Stimulated activated CD8-positive, alpha-beta memory T cell treated with anti-CD3 and anti-CD28 coated beads, Interleukin-7, amount 100 ng/mL, for 24 hours (primary cell): ENCODE results near the gene PRMT2.
"Not testable (repeated sequence)": the region's sequence is repeated elsewhere in the genome, so short reads cannot be mapped to it uniquely, and the experiment has no call there.

Experiments
- DNase-seq: peaks from one replicate; pipeline ENCODE4 v3.0.0-alpha.2; 2020; ENCODE audit warnings: low read depth

Gene PRMT2

GRCh38 chr21:46617267-46618051, 18.0 kb upstream of the PRMT2 start:
- DNase-seq: no peak

GRCh38 chr21:46618738-46619379, 16.6 kb upstream of the PRMT2 start:
- DNase-seq: no peak

GRCh38 chr21:46619846-46620245, 15.6 kb upstream of the PRMT2 start:
- no peak for DNase-seq

GRCh38 chr21:46620846-46621245, 14.6 kb upstream of the PRMT2 start:
- no peak for DNase-seq

GRCh38 chr21:46621457-46622182, 13.9 kb upstream of the PRMT2 start:
- no peak for DNase-seq

GRCh38 chr21:46622226-46622625, 13.2 kb upstream of the PRMT2 start:
- DNase-seq: no peak

GRCh38 chr21:46624050-46624449, 11.4 kb upstream of the PRMT2 start:
- no peak for DNase-seq

- DNase-seq: no peak
These were observed 9.7 kb upstream of the PRMT2 start for GRCh38 chr21:46625759-46626158.

GRCh38 chr21:46626536-46626935, 8.9 kb upstream of the PRMT2 start:
- no peak for DNase-seq

GRCh38 chr21:46626975-46627501, 8.4 kb upstream of the PRMT2 start:
- DNase-seq: no peak

- DNase-seq: no peak
These were observed 7.7 kb upstream of the PRMT2 start for GRCh38 chr21:46627726-46628125.

- DNase-seq: no peak
These were observed 6.6 kb upstream of the PRMT2 start for GRCh38 chr21:46628868-46629267.

- DNase-seq: not testable (repeated sequence)
These were observed 4.6 kb upstream of the PRMT2 start for GRCh38 chr21:46630915-46631314.

GRCh38 chr21:46633566-46633965, 1.9 kb upstream of the PRMT2 start:
- DNase-seq: no peak

- DNase-seq: no peak
These were observed 1.0 kb upstream of the PRMT2 start for GRCh38 chr21:46634427-46634826.

GRCh38 chr21:46634966-46635323, 529 bp upstream of the PRMT2 start:
- DNase-seq: no peak

- no peak for DNase-seq
These were observed 673 bp downstream of the PRMT2 start for GRCh38 chr21:46636181-46636512.

- DNase-seq: no peak
These were observed 1.2 kb downstream of the PRMT2 start for GRCh38 chr21:46636550-46637285.

- DNase-seq: no peak
These were observed 2.7 kb downstream of the PRMT2 start for GRCh38 chr21:46637952-46638746.

GRCh38 chr21:46639489-46640386, 4.3 kb downstream of the PRMT2 start:
- no peak for DNase-seq
